HUES48 (cell line): ENCODE measurements around the gene METTL25B.

ENCODE experiments used
- H3K27ac ChIP-seq: one replicate; pipeline ENCODE4 v1.7.0; 2013; ENCODE audit warnings: low read depth, low read length, inconsistent platforms
- H3K27me3 ChIP-seq: 2 replicates; pipeline ENCODE4 v1.6.1; 2013; ENCODE audit warnings: mild to moderate bottlenecking, low read length; ENCODE audit not compliant: control insufficient read depth, insufficient read depth
- H3K36me3 ChIP-seq: 2 replicates; pipeline ENCODE4 v1.6.1; 2013; ENCODE audit warnings: low read length; ENCODE audit not compliant: control insufficient read depth, insufficient read depth
- H3K4me1 ChIP-seq: 2 replicates; pipeline ENCODE4 v1.6.1; 2013; ENCODE audit warnings: mild to moderate bottlenecking, low read length; ENCODE audit not compliant: control insufficient read depth, insufficient read depth
- H3K4me3 ChIP-seq: 2 replicates; pipeline ENCODE4 v1.5.1; 2013; ENCODE audit warnings: mild to moderate bottlenecking, low read depth, low read length
- H3K9ac ChIP-seq: 2 replicates; pipeline ENCODE4 v1.6.1; 2013; ENCODE audit warnings: mild to moderate bottlenecking, low read depth, low read length, moderate library complexity
- H3K9me3 ChIP-seq: 2 replicates; pipeline ENCODE4 v1.6.1; 2013; ENCODE audit warnings: low read length; ENCODE audit not compliant: control insufficient read depth, insufficient read depth

The METTL25B gene

DNA sequence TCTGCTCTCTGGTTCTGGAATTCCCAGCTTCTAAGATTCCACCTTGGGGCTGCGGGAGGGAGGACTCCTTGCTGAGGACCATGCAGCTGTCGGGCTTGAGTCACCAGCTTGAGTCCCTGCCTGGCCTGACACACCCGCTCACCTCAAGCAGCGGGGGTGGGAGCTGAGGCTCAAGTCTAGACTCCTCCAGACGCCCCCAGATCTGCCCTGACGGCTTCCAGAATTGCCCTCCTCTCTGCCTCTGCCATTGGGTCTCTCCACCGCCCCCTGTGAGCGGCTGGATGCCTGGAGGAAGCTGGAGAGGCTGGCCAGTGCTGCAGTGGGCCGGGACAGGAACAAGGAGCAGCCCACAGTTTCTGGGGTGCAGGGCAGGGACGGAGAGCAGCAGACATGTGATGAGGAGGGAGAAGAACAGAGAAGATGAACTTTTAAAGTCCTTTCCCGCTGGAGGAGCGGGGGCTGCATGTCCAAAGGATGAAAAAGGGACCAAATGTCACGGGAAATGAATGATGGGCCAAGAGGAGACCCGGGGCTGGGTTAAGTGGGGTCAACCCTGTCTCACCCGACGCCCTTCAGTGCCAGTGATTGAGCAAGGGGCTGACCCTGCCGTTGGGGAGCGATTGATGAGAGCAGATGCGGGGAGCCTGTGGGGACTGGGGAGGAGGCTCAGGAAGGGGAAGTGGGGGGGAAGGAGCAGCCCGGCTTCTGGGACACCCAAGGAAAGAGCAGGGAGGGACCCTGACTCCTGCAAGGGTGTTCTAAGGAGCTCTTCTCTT lies 36.4 kb upstream of the METTL25B start:
- Histone ChIP-seq H3K9ac (no peak overlapping the region), H3K27ac (peak overlapping the region; percentile 89), H3K27me3 (peaks cover 8% of the 10 kb centered on the region; the same call in 1 of the 2 replicates), H3K36me3 (no peaks in the 10 kb centered on the region), H3K4me3 (peak overlapping the region; percentile 30; the same call in 1 of the 2 replicates), H3K9me3 (no peaks in the 10 kb centered on the region), H3K4me1 (peaks cover 54% of the 10 kb centered on the region)

DNA sequence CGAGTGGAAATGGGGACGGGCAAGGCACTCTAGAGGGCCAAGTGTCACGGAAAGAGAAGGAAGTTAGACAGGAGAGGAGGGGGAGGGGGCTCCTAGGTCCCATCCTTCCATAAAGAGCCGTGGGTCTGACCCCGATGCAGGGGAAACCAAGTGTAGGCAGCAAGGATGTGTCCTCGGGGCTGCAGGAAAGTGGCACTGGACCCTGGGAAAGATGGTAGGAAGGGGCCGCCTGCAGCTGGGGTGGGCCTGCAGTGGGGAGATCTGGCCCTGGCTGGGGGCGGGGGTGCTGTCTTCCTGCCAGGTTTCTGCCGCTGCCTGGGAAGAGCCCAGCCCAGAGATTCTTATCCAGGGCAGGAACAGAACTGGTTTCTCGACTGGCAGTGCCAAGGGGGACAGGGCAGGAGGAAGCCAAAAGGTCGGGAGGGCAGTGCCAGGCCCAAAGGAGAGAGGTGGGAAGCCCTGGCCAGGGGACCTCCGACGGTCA lies 35.8 kb upstream of the METTL25B start:
- H3K9ac ChIP-seq = no peak overlapping the region
- H3K4me3 ChIP-seq = peak overlapping the region; percentile 30
- peak overlapping the region; percentile 89 for H3K27ac ChIP-seq
- no peaks in the 10 kb centered on the region for H3K36me3 ChIP-seq
- peaks cover 8% of the 10 kb centered on the region; the same call in 1 of the 2 replicates for H3K27me3 ChIP-seq
- peaks cover 54% of the 10 kb centered on the region for H3K4me1 ChIP-seq
- no peaks in the 10 kb centered on the region for H3K9me3 ChIP-seq

DNA sequence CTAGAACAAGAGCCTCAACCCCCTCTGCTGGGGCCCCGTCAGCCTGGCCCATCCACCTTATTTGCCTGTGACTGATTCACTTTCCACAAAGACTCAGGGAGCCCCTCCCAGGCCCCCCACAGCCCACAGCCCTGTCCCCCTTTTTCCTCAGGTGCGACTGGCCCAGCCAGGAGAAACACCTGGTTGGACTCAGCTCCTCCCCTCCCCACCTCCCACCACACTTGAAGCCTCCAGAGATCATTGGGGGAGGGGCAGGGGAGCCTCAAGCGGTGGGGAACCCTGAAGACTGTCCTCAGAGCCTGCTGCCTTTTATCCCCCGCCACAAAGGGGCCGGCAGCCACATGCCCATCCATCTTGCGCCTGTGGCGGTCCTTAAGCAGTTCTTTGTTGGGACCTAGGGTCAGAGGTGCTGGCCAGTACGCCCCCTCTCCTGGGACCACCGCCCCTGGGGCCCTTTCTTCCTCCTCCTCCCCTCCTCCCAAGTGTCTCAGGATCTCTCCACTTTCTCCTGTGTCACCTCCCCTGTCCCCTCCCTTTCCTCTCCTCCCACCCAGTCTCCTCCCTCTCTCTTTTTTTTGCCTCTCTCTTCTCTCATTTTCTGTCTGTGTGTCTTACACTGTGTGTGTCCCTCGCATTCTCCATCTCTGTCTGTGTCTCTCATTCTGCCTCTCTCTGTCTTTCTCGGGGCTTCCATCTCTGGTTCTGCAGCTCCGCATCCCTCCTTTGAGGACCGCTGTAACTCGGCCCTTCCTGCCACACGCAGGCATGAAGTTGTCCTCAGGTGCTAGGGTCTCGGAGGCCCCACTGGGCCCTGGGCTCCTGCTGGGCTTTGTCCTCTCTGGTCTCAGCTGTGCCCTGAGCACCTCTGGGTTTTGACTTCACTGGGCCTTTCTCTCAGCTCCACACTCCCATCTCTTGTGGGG lies 35.1 kb upstream of the METTL25B start:
- peak overlapping the region; percentile 89 for H3K27ac ChIP-seq
- no peaks in the 10 kb centered on the region; the same call in 1 of the 2 replicates for H3K36me3 ChIP-seq
- peak overlapping the region; percentile 40 for H3K4me3 ChIP-seq
- H3K9me3 ChIP-seq = no peaks in the 10 kb centered on the region
- peak overlapping the region; percentile 12; the same call in 1 of the 2 replicates for H3K9ac ChIP-seq
- peaks cover 8% of the 10 kb centered on the region; the same call in 1 of the 2 replicates for H3K27me3 ChIP-seq
- H3K4me1 ChIP-seq = peaks cover 54% of the 10 kb centered on the region

DNA sequence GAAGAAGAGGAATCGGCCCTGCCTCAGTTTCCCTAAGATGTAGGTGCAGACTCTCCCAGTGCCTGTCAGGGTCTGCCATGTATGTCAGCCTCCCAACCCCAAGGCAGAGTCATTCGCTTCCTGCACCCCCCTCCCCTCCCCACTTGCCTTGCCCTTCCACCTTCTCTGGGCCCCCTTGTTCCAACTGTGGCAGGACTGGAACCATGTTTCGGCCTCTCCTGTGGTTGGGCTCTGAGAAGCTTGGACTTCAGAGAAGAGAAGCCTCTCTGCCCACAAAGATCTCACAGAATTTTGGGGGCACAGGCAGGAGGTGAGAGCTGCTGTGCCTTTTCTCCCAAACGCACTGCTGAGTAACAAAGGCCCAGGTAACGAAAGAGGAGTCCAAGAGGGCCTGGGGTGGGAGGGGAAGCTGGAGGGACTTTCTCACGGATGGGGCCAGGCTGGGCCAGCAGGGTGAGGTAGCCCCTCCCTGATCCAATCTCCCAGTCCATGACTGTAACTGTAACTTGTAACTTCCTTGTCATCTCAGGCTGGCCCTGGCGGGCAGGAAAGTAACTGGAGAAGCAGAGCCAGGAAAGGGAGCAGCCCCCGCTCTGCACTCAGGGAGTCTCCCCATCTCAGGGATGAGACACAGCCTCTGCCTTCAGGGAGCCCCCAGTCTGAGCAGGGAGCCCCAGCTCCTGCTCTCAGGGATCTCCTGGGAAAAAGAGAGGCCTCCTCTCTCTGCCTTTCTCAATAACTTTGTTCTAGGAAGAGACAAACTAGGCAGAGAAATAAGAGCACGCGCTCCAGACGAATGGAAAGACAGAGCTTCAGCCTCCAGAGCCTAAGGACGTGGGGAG lies 34.2 kb upstream of the METTL25B start:
- peak overlapping the region; percentile 19; the same call in 1 of the 2 replicates for H3K9ac ChIP-seq
- peak overlapping the region; percentile 89 for H3K27ac ChIP-seq

DNA sequence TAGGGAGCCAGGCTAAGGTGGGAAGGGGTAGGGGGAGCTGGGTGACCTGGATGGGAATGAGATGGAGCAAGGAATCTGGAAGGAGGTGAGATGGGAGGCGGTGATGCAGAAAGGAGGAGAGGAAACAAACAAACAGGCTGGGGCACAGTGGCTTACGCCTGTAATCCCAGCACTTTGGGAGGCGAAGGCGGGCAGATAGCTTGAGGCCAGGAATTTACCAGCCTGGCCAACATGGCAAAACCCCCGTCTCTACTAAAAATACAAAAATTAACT lies 33.6 kb upstream of the METTL25B start:
- Histone ChIP-seq H3K27ac (peak overlapping the region; percentile 89), H3K36me3 (peaks cover 12% of the 10 kb centered on the region), H3K4me3 (no peak overlapping the region), H3K27me3 (peaks cover 8% of the 10 kb centered on the region; the same call in 1 of the 2 replicates), H3K4me1 (peaks cover 49% of the 10 kb centered on the region), H3K9me3 (no peaks in the 10 kb centered on the region), H3K9ac (no peak overlapping the region; the same call in 1 of the 2 replicates)

More for the DNA sequence above, 34.2 kb upstream of the METTL25B start:
- Histone ChIP-seq H3K9me3 (no peaks in the 10 kb centered on the region), H3K27me3 (peaks cover 8% of the 10 kb centered on the region; the same call in 1 of the 2 replicates), H3K4me3 (peak overlapping the region; percentile 13; the same call in 1 of the 2 replicates), H3K36me3 (peaks cover 7% of the 10 kb centered on the region), H3K4me1 (peaks cover 53% of the 10 kb centered on the region)

DNA sequence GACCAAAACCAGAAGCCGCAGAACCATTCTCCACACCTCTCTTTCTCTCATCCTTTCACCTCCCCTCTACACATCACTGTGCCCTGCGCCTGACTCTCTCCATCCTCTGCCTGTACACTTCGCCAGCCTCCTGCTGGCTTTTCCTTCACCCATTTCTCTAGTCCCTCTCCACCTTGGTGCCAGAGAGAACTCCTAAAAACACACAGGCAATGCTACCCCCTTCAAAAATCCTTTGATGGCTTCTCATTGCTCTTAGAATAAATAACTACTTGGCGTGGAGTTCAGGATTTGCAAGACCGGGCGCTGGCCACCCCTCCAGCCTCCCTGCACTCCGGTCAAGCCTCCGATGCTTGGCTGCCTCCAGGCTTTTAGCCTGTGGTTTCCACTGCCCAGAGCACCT lies 31.5 kb upstream of the METTL25B start:
- Histone ChIP-seq H3K4me3 (no peak overlapping the region), H3K9ac (no peak overlapping the region), H3K9me3 (no peaks in the 10 kb centered on the region), H3K27ac (no peak overlapping the region), H3K36me3 (peaks cover 32% of the 10 kb centered on the region), H3K27me3 (no peaks in the 10 kb centered on the region), H3K4me1 (peaks cover 28% of the 10 kb centered on the region)

DNA sequence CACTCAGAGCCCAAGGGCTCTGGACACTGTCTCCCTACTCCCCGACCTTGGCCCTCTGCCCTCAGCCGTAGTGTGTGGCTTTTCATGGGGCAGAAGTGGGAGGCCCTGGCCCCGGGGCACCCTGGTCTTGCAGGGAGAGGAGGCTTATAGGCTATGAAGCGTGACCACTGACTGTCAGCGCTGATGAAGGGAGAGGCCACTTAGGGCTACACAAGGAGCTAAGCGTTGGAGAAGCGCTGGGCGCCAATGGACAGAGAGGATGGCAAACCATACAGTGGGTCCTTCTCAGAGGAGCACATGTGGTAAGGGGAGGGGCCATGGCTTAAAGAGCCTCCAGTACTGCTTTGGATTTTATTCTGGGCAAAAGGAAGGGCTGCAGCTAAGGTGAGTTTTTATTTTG lies 30.8 kb upstream of the METTL25B start:
- peaks cover 20% of the 10 kb centered on the region for H3K4me1 ChIP-seq
- no peak overlapping the region for H3K4me3 ChIP-seq
- H3K9ac ChIP-seq = no peak overlapping the region
- no peaks in the 10 kb centered on the region for H3K27me3 ChIP-seq
- no peak overlapping the region for H3K27ac ChIP-seq
- H3K9me3 ChIP-seq = no peaks in the 10 kb centered on the region
- peaks cover 32% of the 10 kb centered on the region for H3K36me3 ChIP-seq

DNA sequence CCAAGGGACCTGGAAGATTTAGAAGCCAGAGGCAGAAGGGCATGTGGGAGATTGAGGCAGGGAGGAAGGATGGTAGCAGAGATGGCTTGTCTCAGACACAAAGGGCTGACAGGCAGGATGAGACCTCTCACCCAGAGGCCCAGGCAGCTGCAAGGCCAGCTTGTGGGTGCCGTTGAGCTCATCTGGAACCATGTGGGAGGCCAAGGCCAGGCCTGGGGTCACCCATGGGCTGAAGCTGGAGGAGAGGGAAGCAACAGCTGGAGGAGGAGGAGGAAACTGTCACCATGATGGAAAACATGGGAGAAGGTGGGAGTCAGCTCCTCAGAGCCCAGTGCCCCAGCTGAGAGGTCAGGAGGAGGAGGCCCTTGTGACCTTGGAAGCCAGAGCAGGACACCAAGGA lies 29.3 kb upstream of the METTL25B start:
- no peaks in the 10 kb centered on the region for H3K9me3 ChIP-seq
- no peak overlapping the region for H3K4me3 ChIP-seq
- H3K9ac ChIP-seq = no peak overlapping the region

DNA sequence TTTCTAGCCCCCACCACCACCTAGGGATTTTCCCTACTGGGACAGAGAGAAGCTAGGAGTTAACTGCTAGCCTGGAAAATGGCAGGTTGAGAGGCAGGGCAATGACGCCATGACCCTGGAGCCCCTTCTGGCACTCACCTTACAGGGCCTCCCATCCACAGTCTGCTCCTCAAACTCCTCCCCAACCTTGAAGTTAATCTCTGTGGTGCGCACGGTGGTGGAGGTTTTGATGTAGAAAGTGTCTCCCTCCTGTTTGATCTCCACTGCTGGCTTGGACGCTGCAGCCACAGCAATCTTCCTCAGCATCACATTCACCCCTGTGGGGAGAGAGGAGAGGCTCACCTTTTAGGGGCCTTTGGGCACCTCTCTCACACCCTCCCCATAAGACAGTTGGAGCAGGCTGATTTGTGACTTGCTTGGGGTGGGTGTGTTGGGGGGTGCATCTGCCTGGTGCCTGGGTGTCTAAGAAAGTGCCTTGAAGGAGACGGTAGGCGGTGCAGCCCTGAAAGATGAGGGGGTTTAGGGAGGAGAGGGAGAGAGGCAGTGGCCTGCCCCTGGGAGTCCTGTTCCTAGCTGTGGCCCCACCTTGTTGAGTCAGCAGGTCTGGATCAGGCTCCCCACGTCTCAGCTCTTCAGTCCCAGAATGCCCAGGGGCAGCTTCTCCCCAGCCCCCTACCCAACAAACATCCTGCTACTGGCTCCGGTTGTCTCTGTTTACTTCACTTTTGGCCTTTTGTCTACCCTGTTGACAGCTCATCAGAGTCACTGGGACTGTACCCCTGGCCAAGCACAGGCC lies 27.3 kb upstream of the METTL25B start:
- Histone ChIP-seq H3K9ac (no peak overlapping the region), H3K4me1 (peaks cover 17% of the 10 kb centered on the region), H3K4me3 (no peak overlapping the region), H3K36me3 (peaks cover 32% of the 10 kb centered on the region), H3K27ac (no peak overlapping the region), H3K27me3 (peaks cover 16% of the 10 kb centered on the region), H3K9me3 (no peaks in the 10 kb centered on the region)

More for the DNA sequence above, 29.3 kb upstream of the METTL25B start:
- Histone ChIP-seq H3K27ac (no peak overlapping the region), H3K27me3 (peaks cover 3% of the 10 kb centered on the region), H3K4me1 (peaks cover 18% of the 10 kb centered on the region), H3K36me3 (peaks cover 32% of the 10 kb centered on the region)

DNA sequence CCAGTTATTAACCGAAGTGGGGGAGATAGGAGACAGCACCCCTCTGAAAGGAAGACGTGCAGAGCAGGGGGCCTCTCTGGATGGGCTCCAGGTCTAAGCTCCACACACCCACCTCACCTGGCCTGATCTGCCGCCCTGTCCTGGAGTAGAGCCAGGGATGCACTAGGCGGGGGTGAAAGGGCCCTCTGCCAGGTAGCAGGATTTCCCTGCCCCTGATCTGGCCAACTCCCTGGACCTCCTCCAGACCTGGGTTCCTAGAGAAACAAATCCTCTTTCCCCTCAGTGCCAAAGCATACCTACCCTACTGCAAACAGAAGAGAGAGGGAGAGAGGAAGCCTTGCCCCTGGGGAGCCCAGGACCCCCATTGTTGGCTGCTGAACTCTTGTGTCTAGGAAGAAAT lies 24.9 kb upstream of the METTL25B start:
- peaks cover 32% of the 10 kb centered on the region for H3K36me3 ChIP-seq
- no peak overlapping the region for H3K9ac ChIP-seq
- peak overlapping the region; percentile 73 for H3K4me3 ChIP-seq
- H3K9me3 ChIP-seq = no peaks in the 10 kb centered on the region
- H3K27ac ChIP-seq = no peak overlapping the region
- peaks cover 29% of the 10 kb centered on the region for H3K4me1 ChIP-seq
- peaks cover 16% of the 10 kb centered on the region for H3K27me3 ChIP-seq
